ENCODE measurements around the gene MRPS18A.

Gene MRPS18A

DNA sequence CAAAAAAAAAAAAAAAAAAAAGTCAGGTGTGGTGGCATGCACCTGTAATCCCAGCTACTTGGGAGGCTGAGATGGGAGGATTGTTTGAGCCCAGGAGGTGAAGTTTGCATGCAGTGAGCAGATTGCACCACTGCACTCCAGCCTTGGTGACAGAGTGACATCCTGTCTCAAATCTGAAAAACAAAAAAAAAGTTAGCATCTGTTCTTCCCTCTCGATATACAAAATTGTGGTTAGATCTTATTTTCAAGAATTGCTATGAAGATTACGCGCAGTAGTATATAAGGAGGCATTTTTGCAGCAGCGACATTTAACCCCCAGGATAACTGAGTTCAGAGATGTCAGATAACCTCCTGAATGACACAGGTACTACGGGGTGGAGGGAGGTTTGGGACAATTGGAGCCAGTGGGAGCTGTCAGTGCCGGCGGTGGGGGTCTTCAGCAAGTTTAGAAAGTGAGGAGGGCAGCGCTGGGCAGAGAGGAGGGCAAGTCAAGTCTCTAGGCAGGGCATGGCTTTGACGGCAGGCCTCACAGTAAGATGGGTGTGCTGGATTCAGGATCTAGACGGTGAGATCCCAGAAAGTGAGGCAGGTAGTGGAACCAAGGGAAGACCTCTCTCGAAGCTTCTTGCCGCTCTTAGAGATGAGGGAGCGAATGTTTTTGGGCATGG lies 26.2 kb upstream of the MRPS18A start:
- ChIA-PET POLR2A (no interaction called here), CTCF (interaction anchor here (1.0 kb wide), 1 partner anchor 47 kb away, joined by 3 read pairs; no protein-coding TSS in a partner anchor)
- TF ChIP-seq ELF4 (IDR thresholded peaks at IDR 0.05) (no peak), LEF1 (IDR thresholded peaks at IDR 0.05; ENCODE audit: borderline replicate concordance) (no peak), FOXM1 (IDR thresholded peaks at IDR 0.05; ENCODE audit: borderline replicate concordance) (no peak), SP1 (IDR thresholded peaks at IDR 0.05) (no peak), FOXK2 (IDR thresholded peaks at IDR 0.05) (no peak), SUZ12 (IDR thresholded peaks at IDR 0.05) (no peak), TARDBP (IDR thresholded peaks at IDR 0.05) (no peak), CTBP1 (IDR thresholded peaks at IDR 0.05; ENCODE audit: borderline replicate concordance) (no peak), BHLHE40 (IDR thresholded peaks at IDR 0.05; ENCODE audit: borderline replicate concordance) (no peak)
- DNase-seq (ENCODE audit: extremely low spot score) = no peak

DNA sequence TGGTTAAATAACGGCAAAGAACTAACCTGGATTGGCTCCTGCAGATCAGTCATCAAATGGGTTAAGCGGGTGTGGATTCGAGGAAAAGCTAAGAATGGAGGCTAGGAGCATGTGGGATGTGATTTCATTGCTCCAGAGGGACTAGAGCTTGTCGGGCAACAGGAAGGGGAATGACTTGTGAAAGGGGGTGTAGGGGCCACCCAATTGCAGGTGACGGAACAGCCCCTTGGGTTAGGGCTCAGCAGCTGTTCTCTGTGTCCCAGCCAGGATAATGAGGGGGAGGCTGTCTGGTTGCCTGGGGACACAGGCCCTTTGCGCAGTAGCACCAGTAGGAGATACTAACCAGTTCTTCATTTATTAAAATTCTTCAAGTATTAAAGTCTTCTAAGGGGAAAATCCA lies 25.0 kb upstream of the MRPS18A start:
- no peak for DNase-seq (ENCODE audit: extremely low spot score)
- ChIA-PET POLR2A (no interaction called here), CTCF (interaction anchor here (0.5 kb wide), 1 partner anchor 534 kb away, joined by 3 read pairs; the partner anchor contains the start of gene HSP90AB1)
- TF ChIP-seq ARNT (IDR thresholded peaks at IDR 0.05) (no peak), ELF4 (IDR thresholded peaks at IDR 0.05) (no peak), CTBP1 (IDR thresholded peaks at IDR 0.05; ENCODE audit: borderline replicate concordance) (no peak), FOXM1 (IDR thresholded peaks at IDR 0.05; ENCODE audit: borderline replicate concordance) (no peak)

DNA sequence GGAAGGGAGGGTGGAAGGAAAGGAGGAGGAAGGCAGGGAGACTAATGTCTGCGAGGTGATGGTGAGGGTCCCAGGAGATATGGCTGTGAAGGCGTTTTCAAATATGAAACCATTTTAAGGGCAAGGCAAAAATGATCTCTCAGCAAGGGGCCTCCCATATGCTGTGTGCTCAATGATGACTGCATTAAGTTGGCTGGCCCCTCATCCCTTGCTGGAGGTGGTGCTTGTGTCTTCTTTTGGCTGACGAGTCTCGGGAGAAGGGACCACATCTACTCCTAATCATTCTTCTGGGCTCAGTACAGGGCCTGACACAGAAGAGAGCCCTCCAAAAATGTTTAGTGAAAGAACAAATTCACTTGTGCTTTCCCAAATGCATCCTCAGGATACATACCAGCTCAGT lies 23.0 kb upstream of the MRPS18A start:
- DNase-seq (ENCODE audit: extremely low spot score) = no peak
- TF ChIP-seq FOXM1 (IDR thresholded peaks at IDR 0.05; ENCODE audit: borderline replicate concordance) (no peak), FOXK2 (IDR thresholded peaks at IDR 0.05) (no peak), ELF4 (IDR thresholded peaks at IDR 0.05) (no peak), HDGF (IDR thresholded peaks at IDR 0.05; ENCODE audit: borderline replicate concordance) (no peak), FOXA1 (IDR thresholded peaks at IDR 0.05) (no peak), SUZ12 (IDR thresholded peaks at IDR 0.05) (no peak)
- ChIA-PET POLR2A (no interaction called here), CTCF (no interaction called here)

DNA sequence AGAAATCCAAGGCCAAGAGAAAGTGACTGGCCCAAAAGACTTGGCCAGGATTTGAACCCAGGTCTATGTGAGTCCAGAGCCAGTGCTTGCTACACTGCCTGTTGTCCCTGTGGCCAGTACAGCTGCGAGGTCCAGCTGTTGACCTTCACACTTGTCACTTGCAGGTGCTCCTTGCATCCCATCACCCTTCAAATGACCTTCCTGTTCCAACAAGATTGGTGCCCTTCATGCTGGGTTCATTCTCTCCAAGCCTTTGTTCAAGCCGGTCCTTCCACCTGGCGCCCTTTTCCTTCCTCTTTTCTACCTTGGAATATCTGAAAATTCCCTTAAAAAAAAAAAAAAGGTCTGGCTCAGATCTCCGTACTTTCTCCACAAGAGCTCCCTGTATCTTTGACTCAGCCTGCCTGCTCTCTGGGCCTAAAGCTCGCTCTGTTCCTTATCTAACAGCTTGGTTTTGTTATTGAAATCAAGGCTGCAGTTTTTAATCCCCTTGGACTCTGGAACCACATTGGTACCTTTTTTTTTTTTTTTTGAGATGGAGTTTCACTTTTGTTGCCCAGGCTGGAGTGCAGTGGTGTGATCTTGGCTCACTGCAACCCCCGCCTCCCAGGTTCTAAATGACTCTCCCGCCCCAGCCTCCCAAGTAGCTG lies 22.2 kb upstream of the MRPS18A start:
- TF ChIP-seq FOXK2 (IDR thresholded peaks at IDR 0.05) (no peak), BHLHE40 (IDR thresholded peaks at IDR 0.05; ENCODE audit: borderline replicate concordance) (no peak), SUZ12 (IDR thresholded peaks at IDR 0.05) (no peak), L3MBTL2 (conservative IDR thresholded peaks at IDR 0.05) (no peak), LEF1 (IDR thresholded peaks at IDR 0.05; ENCODE audit: borderline replicate concordance) (no peak), CTBP1 (IDR thresholded peaks at IDR 0.05; ENCODE audit: borderline replicate concordance) (no peak)
- CTCF ChIA-PET = interaction anchor here (0.6 to 0.7 kb wide), 2 partner anchors 108 to 376 kb away, joined by 4 to 5 read pairs; no protein-coding TSS in a partner anchor
- POLR2A ChIA-PET = interaction anchor here (0.7 kb wide), 1 partner anchor 80 kb away, joined by 4 read pairs; no protein-coding TSS in a partner anchor
- no peak for DNase-seq (ENCODE audit: extremely low spot score)

DNA sequence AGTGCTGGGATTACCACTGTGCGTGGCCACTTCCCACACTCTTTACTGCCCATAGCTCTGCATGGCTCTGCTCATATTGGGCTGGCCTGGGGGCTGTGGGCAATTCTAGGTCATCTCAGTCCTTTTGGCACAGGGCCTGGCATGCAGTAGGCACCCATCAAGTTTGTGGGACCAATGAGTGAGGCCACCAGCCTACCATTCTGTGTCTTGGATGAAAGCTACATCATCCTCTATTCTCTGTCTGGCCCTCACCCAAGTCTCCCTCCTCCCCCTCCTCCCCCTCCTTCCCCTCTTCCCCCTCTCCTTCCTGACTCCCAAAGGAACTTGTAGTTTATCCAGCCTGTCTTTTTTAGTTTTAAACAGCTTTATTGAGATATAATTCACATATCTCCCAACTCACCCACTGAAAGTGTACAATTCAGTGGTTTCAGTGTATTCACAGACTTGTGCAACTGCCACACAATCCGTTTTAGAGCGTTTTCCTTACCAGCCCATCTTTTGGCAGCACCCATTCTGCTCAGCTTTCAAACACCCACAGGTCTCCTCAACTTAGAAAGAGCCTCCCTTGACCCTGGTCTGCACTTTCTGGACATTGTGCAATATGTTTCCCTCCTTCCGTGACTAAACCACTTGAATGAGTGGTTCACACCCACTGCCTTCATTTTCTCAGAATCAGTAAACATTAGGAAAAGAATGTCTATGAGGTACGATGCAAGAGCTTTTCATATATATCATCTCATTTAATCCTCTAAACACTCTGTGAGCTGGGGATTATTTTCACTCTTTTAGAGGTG lies 21.5 kb upstream of the MRPS18A start:
- POLR2A ChIA-PET = interaction anchor here (0.7 kb wide), 1 partner anchor 79 kb away, joined by 4 read pairs; no protein-coding TSS in a partner anchor
- DNase-seq (ENCODE audit: extremely low spot score) = no peak
- CTCF ChIA-PET = interaction anchor here (0.7 kb wide), 1 partner anchor 376 kb away, joined by 5 read pairs; no protein-coding TSS in a partner anchor
- no peak for TF ChIP-seq NFRKB (IDR thresholded peaks at IDR 0.05)
- no peak for TF ChIP-seq FOXM1 (IDR thresholded peaks at IDR 0.05; ENCODE audit: borderline replicate concordance)
- TF ChIP-seq TARDBP (IDR thresholded peaks at IDR 0.05) = no peak
- TF ChIP-seq SP1 (IDR thresholded peaks at IDR 0.05) = no peak
- TF ChIP-seq, protein P1, sequence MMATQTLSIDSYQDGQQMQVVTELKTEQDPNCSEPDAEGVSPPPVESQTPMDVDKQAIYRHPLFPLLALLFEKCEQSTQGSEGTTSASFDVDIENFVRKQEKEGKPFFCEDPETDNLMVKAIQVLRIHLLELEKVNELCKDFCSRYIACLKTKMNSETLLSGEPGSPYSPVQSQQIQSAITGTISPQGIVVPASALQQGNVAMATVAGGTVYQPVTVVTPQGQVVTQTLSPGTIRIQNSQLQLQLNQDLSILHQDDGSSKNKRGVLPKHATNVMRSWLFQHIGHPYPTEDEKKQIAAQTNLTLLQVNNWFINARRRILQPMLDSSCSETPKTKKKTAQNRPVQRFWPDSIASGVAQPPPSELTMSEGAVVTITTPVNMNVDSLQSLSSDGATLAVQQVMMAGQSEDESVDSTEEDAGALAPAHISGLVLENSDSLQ (IDR thresholded peaks at IDR 0.05) = no peak
- TF ChIP-seq SUZ12 (IDR thresholded peaks at IDR 0.05) = no peak
- TF ChIP-seq CTBP1 (IDR thresholded peaks at IDR 0.05; ENCODE audit: borderline replicate concordance) = no peak
- TF ChIP-seq LEF1 (IDR thresholded peaks at IDR 0.05; ENCODE audit: borderline replicate concordance) = no peak
- TF ChIP-seq BHLHE40 (IDR thresholded peaks at IDR 0.05; ENCODE audit: borderline replicate concordance) = no peak
- TF ChIP-seq ELF4 (IDR thresholded peaks at IDR 0.05) = no peak
- TF ChIP-seq HDGF (IDR thresholded peaks at IDR 0.05; ENCODE audit: borderline replicate concordance) = no peak
- TF ChIP-seq ZNF384 (IDR thresholded peaks at IDR 0.05) = no peak
- no peak for TF ChIP-seq ARNT (IDR thresholded peaks at IDR 0.05)
- no peak for TF ChIP-seq FOXK2 (IDR thresholded peaks at IDR 0.05)
- no peak for TF ChIP-seq FOXA1 (IDR thresholded peaks at IDR 0.05)
- no peak for TF ChIP-seq L3MBTL2 (conservative IDR thresholded peaks at IDR 0.05)

DNA sequence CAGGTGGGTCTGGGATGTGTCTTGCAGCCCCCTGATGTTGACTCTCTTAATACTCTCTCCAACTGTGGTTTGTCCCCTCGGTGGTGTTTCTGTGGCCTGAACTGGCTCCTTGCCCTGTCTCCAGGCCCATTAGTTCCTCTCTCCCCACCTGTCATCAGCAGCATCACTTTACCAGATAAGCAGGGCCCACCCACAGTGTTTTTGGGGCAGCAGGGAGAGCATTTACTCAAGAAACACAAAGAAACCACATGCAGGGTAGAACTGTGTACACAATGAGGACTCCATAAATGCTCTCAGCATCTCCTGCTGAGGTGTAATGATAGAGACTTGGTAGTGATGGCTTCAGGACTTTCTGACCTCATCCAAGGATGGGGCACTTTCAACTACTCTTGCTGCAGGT lies 20.2 kb upstream of the MRPS18A start:
- ChIA-PET POLR2A (no interaction called here), CTCF (no interaction called here)
- DNase-seq (ENCODE audit: extremely low spot score) = no peak
- TF ChIP-seq SUZ12 (IDR thresholded peaks at IDR 0.05) = no peak
- no peak for TF ChIP-seq FOXM1 (IDR thresholded peaks at IDR 0.05; ENCODE audit: borderline replicate concordance)
- TF ChIP-seq FOXK2 (IDR thresholded peaks at IDR 0.05) = no peak
- no peak for TF ChIP-seq CTBP1 (IDR thresholded peaks at IDR 0.05; ENCODE audit: borderline replicate concordance)
- TF ChIP-seq TARDBP (IDR thresholded peaks at IDR 0.05) = no peak
- no peak for TF ChIP-seq ZNF384 (IDR thresholded peaks at IDR 0.05)
- no peak for TF ChIP-seq HDGF (IDR thresholded peaks at IDR 0.05; ENCODE audit: borderline replicate concordance)
- TF ChIP-seq SP1 (IDR thresholded peaks at IDR 0.05) = no peak
- TF ChIP-seq, protein P1 (IDR thresholded peaks at IDR 0.05) = no peak
- TF ChIP-seq FOXA1 (IDR thresholded peaks at IDR 0.05) = no peak
- TF ChIP-seq LEF1 (IDR thresholded peaks at IDR 0.05; ENCODE audit: borderline replicate concordance) = no peak
- TF ChIP-seq BHLHE40 (IDR thresholded peaks at IDR 0.05; ENCODE audit: borderline replicate concordance) = no peak
- no peak for TF ChIP-seq ARNT (IDR thresholded peaks at IDR 0.05)
- no peak for TF ChIP-seq ELF4 (IDR thresholded peaks at IDR 0.05)

Data from HEK293T (cell line).